ENCODE data around the gene ISX.

The ISX gene

DNA sequence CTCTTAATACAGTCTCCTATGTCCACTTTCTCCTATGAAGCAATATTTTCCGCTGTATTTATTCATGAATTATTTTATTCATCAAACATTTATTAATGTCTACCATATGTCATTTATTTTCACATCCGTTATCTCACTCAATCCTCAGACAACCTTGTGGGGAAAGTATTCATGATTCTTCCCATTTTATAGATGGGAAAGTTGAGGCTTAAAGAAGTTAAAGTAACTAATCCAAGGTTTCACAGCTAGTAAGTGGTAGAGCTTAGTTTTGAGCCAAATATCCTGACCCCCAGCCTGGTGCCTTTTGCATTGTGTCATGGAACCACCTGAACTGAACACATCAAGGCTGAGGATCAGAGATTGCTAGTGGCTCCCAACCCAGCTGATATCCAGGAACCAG lies 66.6 kb downstream of the ISX start:
- no peak for DNase-seq (ENCODE audit: extremely low read depth, low read depth)
- TF ChIP-seq CTCF (IDR thresholded peaks at IDR 0.05; ENCODE audit: low read depth, low read length): no peak

GRCh38 chr22:35133702-35134380 lies 67.9 kb downstream of the ISX start:
- no peak for DNase-seq (ENCODE audit: extremely low read depth, low read depth)
- TF ChIP-seq CTCF (IDR thresholded peaks at IDR 0.05; ENCODE audit: low read depth, low read length): no peak

DNA sequence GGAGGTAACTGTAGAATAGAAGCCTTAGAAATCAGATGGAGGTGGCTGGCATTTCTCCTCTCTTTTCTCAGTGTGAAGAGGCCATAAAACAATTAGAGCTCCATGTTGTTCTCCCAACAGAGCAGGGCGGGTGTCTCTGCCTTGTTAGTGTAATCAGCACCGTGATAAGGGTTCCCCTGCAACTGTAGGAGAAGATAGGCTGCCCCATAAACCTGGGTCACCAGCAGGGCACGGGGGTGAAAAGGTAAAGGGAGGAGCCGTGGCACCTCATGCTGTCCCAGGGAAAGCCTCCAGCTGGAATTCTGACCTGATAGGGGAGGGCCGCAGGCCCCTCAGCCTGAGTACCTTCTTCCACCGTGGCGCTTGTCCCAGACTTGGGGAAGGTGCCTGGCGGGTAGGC lies 68.7 kb downstream of the ISX start:
- no peak for TF ChIP-seq CTCF (IDR thresholded peaks at IDR 0.05; ENCODE audit: low read depth, low read length)
- DNase-seq (ENCODE audit: extremely low read depth, low read depth): no peak

DNA sequence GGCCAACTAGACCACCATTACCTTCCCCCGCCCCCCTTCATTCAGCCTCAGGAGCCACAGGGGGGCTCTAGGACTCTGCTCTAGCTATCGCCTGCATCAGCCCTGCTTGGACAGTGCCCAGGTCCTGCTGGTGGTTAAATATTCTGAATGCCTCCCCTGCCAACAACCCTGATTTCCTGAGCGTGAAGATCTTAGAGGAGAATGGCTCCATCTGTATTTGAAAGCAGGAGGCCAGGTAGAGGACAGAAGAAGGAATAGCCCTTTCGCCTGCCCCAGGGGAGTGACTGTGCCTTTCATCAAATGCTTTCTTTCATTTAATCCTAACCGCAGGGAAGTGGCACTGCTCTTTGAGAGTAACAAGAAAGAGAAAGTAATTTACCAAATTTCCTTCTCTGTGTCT lies 69.2 kb downstream of the ISX start:
- TF ChIP-seq CTCF (IDR thresholded peaks at IDR 0.05; ENCODE audit: low read depth, low read length): no peak
- no peak for DNase-seq (ENCODE audit: extremely low read depth, low read depth)

Data from AG09319 (cell line).